Nasal cavity respiratory epithelium epithelial cell of viscerocranial mucosa (primary cell): ENCODE results near the gene TMEM129. TPM values are rescaled to one million over a fixed set of nuclear protein-coding genes. Genes with fewer than 3 reads are reported as not detected.

Experiments
- total RNA-seq: library from RNA; depleted of rRNA; stranded (reverse); fragments of >200 nt; gene quantifications from 2 replicates; pipeline ENCODE4 v1.2.3, GENCODE V29; 2014

TMEM129 gene, protein sequence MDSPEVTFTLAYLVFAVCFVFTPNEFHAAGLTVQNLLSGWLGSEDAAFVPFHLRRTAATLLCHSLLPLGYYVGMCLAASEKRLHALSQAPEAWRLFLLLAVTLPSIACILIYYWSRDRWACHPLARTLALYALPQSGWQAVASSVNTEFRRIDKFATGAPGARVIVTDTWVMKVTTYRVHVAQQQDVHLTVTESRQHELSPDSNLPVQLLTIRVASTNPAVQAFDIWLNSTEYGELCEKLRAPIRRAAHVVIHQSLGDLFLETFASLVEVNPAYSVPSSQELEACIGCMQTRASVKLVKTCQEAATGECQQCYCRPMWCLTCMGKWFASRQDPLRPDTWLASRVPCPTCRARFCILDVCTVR
- total RNA-seq: 15.4 and 32.7 TPM in 2 replicates

GRCh38 chr4:1721003-1721665 is at the start of gene TMEM129, which contains the start of gene TACC3:
TSS of gene TMEM129 (minus strand) at chr4:1721323. CDS start at chr4:1720837, 486 bp downstream.
TSS of gene TACC3 (plus strand) at chr4:1721521. CDS start at chr4:1723422, 1,901 bp downstream.

GRCh38 chr4:1712216-1713002 is 8.7 kb downstream of the TMEM129 start, which contains the start of gene SLBP:
TSS of gene SLBP (minus strand) at chr4:1712319. CDS start at chr4:1712188, 131 bp downstream.

GRCh38 chr4:1683736-1684505 is 37.2 kb downstream of the TMEM129 start, which contains the start of gene FAM53A:
TSS of gene FAM53A (minus strand) at chr4:1684313. CDS start at chr4:1668741, 15,572 bp downstream.

Other genes with a start within 250 kb of the TMEM129 start
- gene FAM53A, start 37.0 kb downstream of the TMEM129 start, total RNA-seq: 1.1 and 1.4 TPM in 2 replicates
- gene SLBP, start 9.0 kb downstream of the TMEM129 start, total RNA-seq: 56.4 and 66.0 TPM in 2 replicates
- gene TACC3, start 198 bp upstream of the TMEM129 start, total RNA-seq: 1.4 and 1.5 TPM in 2 replicates
- gene FGFR3, start 72.0 kb upstream of the TMEM129 start, total RNA-seq: 16.4 and 164 TPM in 2 replicates
- 131 and 146 TPM in 2 replicates for gene LETM1, start 134.8 kb upstream of the TMEM129 start, total RNA-seq
- gene NSD2, start 150.1 kb upstream of the TMEM129 start, total RNA-seq: 41.4 and 54.0 TPM in 2 replicates